HL-60 (cell line): ENCODE measurements around the gene DENND1A.
A peak's percentile ranks its signal among the peaks of the same experiment; 100 is the strongest.

Experiments used
- DNase-seq, 2 experiments: peaks; one replicate each; pipeline ENCODE4 v3.0.0-alpha.2; 2010 to 2020; ENCODE audit warnings: low read depth in 1 of 2, low spot score in 1 of 2
- H3K27ac ChIP-seq: fragments of 250-450 bp; sonication (Bioruptor Pico); replicated peaks from 2 replicates; pipeline ENCODE4 v1.5.1; 2020; ENCODE audit warnings: mild to moderate bottlenecking, moderate library complexity
- H3K27me3 ChIP-seq: fragments of 250-450 bp; sonication (Bioruptor Pico); 2 replicates; pipeline ENCODE4 v1.5.1; 2021; ENCODE audit warnings: mild to moderate bottlenecking, moderate library complexity; ENCODE audit not compliant: insufficient read depth, poor library complexity, severe bottlenecking
- H3K4me3 ChIP-seq: replicated peaks from 2 replicates; pipeline ENCODE4 v1.5.1; 2011; ENCODE audit warnings: mild to moderate bottlenecking, control low read depth, low read length; ENCODE audit not compliant: insufficient read depth
- GABPA ChIP-seq: IDR thresholded peaks from 2 replicates; pipeline ENCODE4 v1.6.1; 2012; ENCODE audit warnings: low read depth
- POLR2AphosphoS5 ChIP-seq: IDR thresholded peaks from 2 replicates; pipeline ENCODE4 v1.6.1; 2012; ENCODE audit warnings: low read depth
- REST ChIP-seq: IDR thresholded peaks from 2 replicates; pipeline ENCODE4 v1.6.1; 2012; ENCODE audit warnings: low read depth; ENCODE audit not compliant: insufficient replicate concordance
- SPI1 ChIP-seq: IDR thresholded peaks from 2 replicates; pipeline ENCODE4 v1.6.1; 2012; ENCODE audit warnings: low read depth, mild to moderate bottlenecking, borderline replicate concordance
- TF ChIP-seq, protein P1 (sequence below): IDR thresholded peaks from one replicate; pipeline ENCODE4 v1.5.1; 2011; ENCODE audit warnings: low read length, control low read depth, inconsistent platforms; ENCODE audit not compliant: insufficient read depth

DENND1A gene

DNA sequence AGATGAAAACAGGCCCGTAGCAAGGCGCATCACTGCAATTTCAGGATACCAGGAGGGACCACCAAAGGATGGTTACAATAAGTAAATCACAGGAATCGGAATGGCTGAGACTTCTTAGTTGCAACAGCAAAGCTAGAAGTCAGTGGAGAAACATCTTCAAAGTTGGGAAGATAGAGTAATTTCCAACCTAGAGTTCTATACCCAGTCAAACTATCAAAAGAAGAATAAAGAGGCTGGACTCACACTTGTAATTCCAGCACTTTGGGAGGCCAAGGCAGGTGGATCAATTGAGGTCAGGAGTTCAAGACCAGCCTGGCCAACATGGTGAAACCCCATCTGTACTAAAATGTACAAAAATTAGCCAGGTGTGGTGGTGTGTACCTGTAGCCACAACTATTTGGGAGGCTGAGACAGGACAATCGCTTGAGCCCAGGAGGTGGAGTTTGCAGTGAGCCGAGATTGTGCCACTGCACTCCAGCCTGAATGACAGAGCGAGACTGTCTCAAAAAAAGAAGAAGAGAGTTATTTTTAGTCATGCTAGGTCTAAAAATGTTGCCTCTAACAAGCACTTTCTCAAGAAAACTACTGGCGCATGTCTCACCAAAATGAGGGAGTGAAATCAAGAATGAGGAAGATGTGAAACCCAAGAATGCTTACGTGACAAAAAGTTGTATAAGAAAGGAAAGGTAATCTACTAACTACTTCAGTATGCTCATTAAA, 267.7 kb downstream of the DENND1A start:
- Histone ChIP-seq H3K27ac (no peak overlapping the region), H3K4me3 (no peak overlapping the region), H3K27me3 (no peaks in the 10 kb centered on the region)
- no peak for DNase-seq
- no peak for TF ChIP-seq REST
- TF ChIP-seq POLR2AphosphoS5, result no peak
- TF ChIP-seq, protein P1, sequence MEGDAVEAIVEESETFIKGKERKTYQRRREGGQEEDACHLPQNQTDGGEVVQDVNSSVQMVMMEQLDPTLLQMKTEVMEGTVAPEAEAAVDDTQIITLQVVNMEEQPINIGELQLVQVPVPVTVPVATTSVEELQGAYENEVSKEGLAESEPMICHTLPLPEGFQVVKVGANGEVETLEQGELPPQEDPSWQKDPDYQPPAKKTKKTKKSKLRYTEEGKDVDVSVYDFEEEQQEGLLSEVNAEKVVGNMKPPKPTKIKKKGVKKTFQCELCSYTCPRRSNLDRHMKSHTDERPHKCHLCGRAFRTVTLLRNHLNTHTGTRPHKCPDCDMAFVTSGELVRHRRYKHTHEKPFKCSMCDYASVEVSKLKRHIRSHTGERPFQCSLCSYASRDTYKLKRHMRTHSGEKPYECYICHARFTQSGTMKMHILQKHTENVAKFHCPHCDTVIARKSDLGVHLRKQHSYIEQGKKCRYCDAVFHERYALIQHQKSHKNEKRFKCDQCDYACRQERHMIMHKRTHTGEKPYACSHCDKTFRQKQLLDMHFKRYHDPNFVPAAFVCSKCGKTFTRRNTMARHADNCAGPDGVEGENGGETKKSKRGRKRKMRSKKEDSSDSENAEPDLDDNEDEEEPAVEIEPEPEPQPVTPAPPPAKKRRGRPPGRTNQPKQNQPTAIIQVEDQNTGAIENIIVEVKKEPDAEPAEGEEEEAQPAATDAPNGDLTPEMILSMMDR, result no peak
- no peak for TF ChIP-seq SPI1
- TF ChIP-seq GABPA, result no peak

DNA sequence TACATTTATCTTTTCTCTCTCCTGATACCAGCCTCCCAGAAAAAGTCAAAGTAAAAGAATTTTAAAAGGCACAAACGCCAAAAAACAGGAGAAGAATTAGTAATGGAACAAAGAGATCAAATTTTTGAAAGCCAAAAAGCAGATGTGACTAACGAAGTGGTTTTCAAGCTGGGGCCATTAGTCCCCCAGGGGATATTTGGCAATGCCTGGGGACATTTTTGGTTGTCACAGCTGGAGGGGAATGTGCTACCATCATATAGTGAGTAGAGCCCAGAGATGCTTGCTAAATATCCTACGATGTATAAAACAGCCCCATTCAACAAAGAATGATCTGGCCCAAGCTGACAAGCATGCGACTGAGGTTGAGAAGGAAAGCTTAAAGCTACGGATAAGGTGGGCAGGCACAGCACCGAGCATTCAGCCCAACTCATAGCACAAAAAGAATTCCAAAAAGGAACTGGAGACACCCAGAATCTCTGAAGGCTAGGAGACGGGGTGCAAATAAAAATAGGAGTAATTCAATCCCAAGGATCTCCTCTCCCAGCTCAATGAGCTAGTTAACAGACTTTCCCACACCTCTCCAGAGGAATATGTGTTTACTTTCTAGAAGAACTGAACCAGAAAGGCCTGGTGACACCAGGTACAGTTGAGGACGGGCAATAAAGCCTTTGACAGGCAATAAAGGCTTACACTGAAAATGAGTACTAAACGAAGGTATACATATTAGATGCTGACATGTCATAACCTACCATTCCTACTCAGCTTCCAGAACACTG, 269.0 kb downstream of the DENND1A start:
- Histone ChIP-seq H3K27ac (no peak overlapping the region), H3K27me3 (no peaks in the 10 kb centered on the region), H3K4me3 (no peak overlapping the region)
- peak in 1 of 2 experiments; percentile 69 for DNase-seq
- no peak for TF ChIP-seq POLR2AphosphoS5
- TF ChIP-seq, protein P1, result no peak
- TF ChIP-seq GABPA, result no peak
- TF ChIP-seq SPI1, result no peak
- TF ChIP-seq REST, result no peak

- no peak overlapping the region for H3K4me3 ChIP-seq
- no peaks in the 10 kb centered on the region for H3K27me3 ChIP-seq
- H3K27ac ChIP-seq, result no peak overlapping the region
- TF ChIP-seq, protein P1, result no peak
- TF ChIP-seq SPI1 (no peak), REST (no peak), POLR2AphosphoS5 (no peak), GABPA (no peak)
- DNase-seq, result no peak
Observed at GRCh38 chr9:123659358-123659757, 270.6 kb downstream of the DENND1A start.
